ENCODE data around the gene CXCL14.

GRCh38 chr5:135625961-135626360 is 47.2 kb upstream of the CXCL14 start:
- TF ChIP-seq TAF1 (IDR thresholded peaks at IDR 0.05; ENCODE audit: low read depth, low read length) (no peak), POLR2AphosphoS5 (IDR thresholded peaks at IDR 0.05; ENCODE audit: low read depth, low read length) (no peak), SPI1 (IDR thresholded peaks at IDR 0.05; ENCODE audit: low read depth, low read length) (no peak)

All from GM12891 (cell line).